ENCODE results near the gene SLC1A6. TPM values are rescaled to one million over a fixed set of nuclear protein-coding genes. Genes with fewer than 3 reads are reported as not detected.
"Not testable (repeated sequence)": the region's sequence is repeated elsewhere in the genome, so short reads cannot be mapped to it uniquely, and the experiment has no call there.

SLC1A6 gene
- total and polyA plus RNA-seq, 7 donors = 0.06 TPM; not detected in 6

GRCh38 chr19:15021286-15022007 lies 41.8 kb upstream of the SLC1A6 start:
- no peaks in the 10 kb centered on the region for H3K9me3 ChIP-seq
- intact Hi-C loops (cut with DNase I) = no loop called here
- peaks cover 0 to 46% (median 12%) of the 10 kb centered on the region in 3 donors for H3K27me3 ChIP-seq
- no peak for DNase-seq
- H3K27ac ChIP-seq = no peak overlapping the region
- TF ChIP-seq CTCF (IDR thresholded peaks at IDR 0.05) (no peak), POLR2AphosphoS5 (IDR thresholded peaks at IDR 0.05) (no peak), POLR2A (IDR thresholded peaks at IDR 0.05) (no peak), EP300 (IDR thresholded peaks at IDR 0.05) (no peak)
- no peaks in the 10 kb centered on the region for H3K36me3 ChIP-seq
- no peaks in the 10 kb centered on the region for H3K4me1 ChIP-seq
- no peak overlapping the region for H3K4me3 ChIP-seq
- WGBS, 2 donors = 83 to 84% methylated on average over 45 of the region's 45 CpGs

GRCh38 chr19:15018836-15019235 lies 39.2 kb upstream of the SLC1A6 start:
- H3K4me1 ChIP-seq; H3K36me3 ChIP-seq; intact Hi-C loops (cut with DNase I); H3K9me3 ChIP-seq; H3K4me3 ChIP-seq; DNase-seq; H3K27ac ChIP-seq: not testable (repeated sequence)
- H3K27me3 ChIP-seq = peaks cover 0 to 55% (median 22%) of the 10 kb centered on the region in 3 donors
- 46 to 57% methylated on average over 3 of the region's 3 CpGs for WGBS, 2 donors

GRCh38 chr19:15015946-15016542 lies 36.4 kb upstream of the SLC1A6 start:
- intact Hi-C loops (cut with DNase I) = no loop called here
- 43 to 44% methylated on average over 18 of the region's 18 CpGs for WGBS, 2 donors

GRCh38 chr19:15014579-15014978 lies 34.9 kb upstream of the SLC1A6 start:
- DNase-seq = no peak
- no peaks in the 10 kb centered on the region for H3K4me1 ChIP-seq
- intact Hi-C loops (cut with DNase I) = no loop called here
- H3K9me3 ChIP-seq = no peaks in the 10 kb centered on the region
- H3K27ac ChIP-seq = no peak overlapping the region
- no peaks in the 10 kb centered on the region for H3K36me3 ChIP-seq
- WGBS, 2 donors = 16 to 18% methylated on average over 11 of the region's 11 CpGs
- H3K27me3 ChIP-seq = peaks cover 0 to 62% (median 24%) of the 10 kb centered on the region in 3 donors
- H3K4me3 ChIP-seq = no peak overlapping the region
- TF ChIP-seq POLR2A (IDR thresholded peaks at IDR 0.05) = no peak
- TF ChIP-seq EP300 (IDR thresholded peaks at IDR 0.05) = no peak
- no peak for TF ChIP-seq CTCF (IDR thresholded peaks at IDR 0.05)
- no peak for TF ChIP-seq POLR2AphosphoS5 (IDR thresholded peaks at IDR 0.05)

More at GRCh38 chr19:15015946-15016542, 36.4 kb upstream of the SLC1A6 start:
- H3K36me3 ChIP-seq = no peaks in the 10 kb centered on the region
- TF ChIP-seq POLR2AphosphoS5 (IDR thresholded peaks at IDR 0.05) (no peak), POLR2A (IDR thresholded peaks at IDR 0.05) (no peak), EP300 (IDR thresholded peaks at IDR 0.05) (no peak), CTCF (IDR thresholded peaks at IDR 0.05) (no peak)
- no peak overlapping the region for H3K4me3 ChIP-seq
- H3K27ac ChIP-seq = no peak overlapping the region
- no peaks in the 10 kb centered on the region for H3K4me1 ChIP-seq
- peaks cover 0 to 50% (median 21%) of the 10 kb centered on the region in 3 donors for H3K27me3 ChIP-seq
- H3K9me3 ChIP-seq = no peaks in the 10 kb centered on the region
- no peak for DNase-seq

GRCh38 chr19:15010501-15011300 lies 31.0 kb upstream of the SLC1A6 start:
- 7 to 17% methylated on average over 73 of the region's 73 CpGs for WGBS, 2 donors
- no peak for TF ChIP-seq POLR2AphosphoS5 (IDR thresholded peaks at IDR 0.05)
- TF ChIP-seq POLR2A (IDR thresholded peaks at IDR 0.05) = no peak
- TF ChIP-seq CTCF (IDR thresholded peaks at IDR 0.05) = no peak
- TF ChIP-seq EP300 (IDR thresholded peaks at IDR 0.05) = no peak

More at GRCh38 chr19:15010501-15011300, 31.0 kb upstream of the SLC1A6 start:
- H3K9me3 ChIP-seq = no peaks in the 10 kb centered on the region
- H3K27ac ChIP-seq = no peak overlapping the region
- no peak overlapping the region for H3K4me3 ChIP-seq
- no peak for DNase-seq
- H3K4me1 ChIP-seq = no peaks in the 10 kb centered on the region
- H3K27me3 ChIP-seq = peaks cover 0 to 62% (median 29%) of the 10 kb centered on the region in 3 donors
- intact Hi-C loops (cut with DNase I) = no loop called here
- H3K36me3 ChIP-seq = no peaks in the 10 kb centered on the region
